OCI-LY7 (cell line): Measurements from ENCODE around the gene PCBP3. TPM values are rescaled to one million over a fixed set of nuclear protein-coding genes. Genes with fewer than 3 reads are reported as not detected.
"Not testable (repeated sequence)": the region's sequence is repeated elsewhere in the genome, so short reads cannot be mapped to it uniquely, and the experiment has no call there.

Source experiments
- BruUV-seq: library from RNA; stranded (reverse); fragments of 400-500 nt; replicated peaks from 2 replicates; lab custom pipeline; 2021; lab: Mats Ljungman, UMichigan
- CTCF ChIA-PET: fragments of 300-600 bp; sonication (Branson Sonifier 250); formaldehyde crosslinking; loops from one replicate; lab custom pipeline; 2022; ENCODE audit warnings: antibody characterized with exemption; ENCODE audit not compliant: unreplicated experiment; lab: Charles Lee
- POLR2A ChIA-PET: fragments of 300-600 bp; sonication (Branson Sonifier 250); formaldehyde crosslinking; loops from one replicate; lab custom pipeline; 2022; ENCODE audit warnings: antibody characterized with exemption; lab: Charles Lee
- DNase-seq: peaks from one replicate; pipeline ENCODE4 v3.0.0-alpha.2; 2015; ENCODE audit warnings: low spot score
- H2AFZ ChIP-seq: fragments of 200-600 bp; sonication (generic), shearing (Covaris generic); 2 replicates; pipeline ENCODE4 v1.6.1; 2014; ENCODE audit warnings: mild to moderate bottlenecking, antibody characterized with exemption, low read length, moderate library complexity
- H3K27ac ChIP-seq: fragments of 200-600 bp; sonication (generic); 2 replicates; pipeline ENCODE4 v1.5.1; 2014; ENCODE audit warnings: mixed run types, low read depth, mild to moderate bottlenecking, moderate library complexity, low read length, inconsistent platforms; ENCODE audit not compliant: poor library complexity, severe bottlenecking
- H3K36me3 ChIP-seq: fragments of 200-600 bp; sonication (generic); 2 replicates; pipeline ENCODE4 v1.6.1; 2014; ENCODE audit warnings: mild to moderate bottlenecking, antibody characterized with exemption, low read length, moderate library complexity, mixed read lengths; ENCODE audit not compliant: insufficient read depth
- H3K4me1 ChIP-seq: fragments of 200-600 bp; sonication (generic); 2 replicates; pipeline ENCODE4 v1.5.1; 2014; ENCODE audit warnings: mild to moderate bottlenecking, low read length; ENCODE audit not compliant: insufficient read depth, poor library complexity, severe bottlenecking
- H3K4me2 ChIP-seq: fragments of 200-600 bp; sonication (generic); 2 replicates; pipeline ENCODE4 v1.6.1; 2014; ENCODE audit warnings: mild to moderate bottlenecking, low read length
- H3K4me3 ChIP-seq: fragments of 200-600 bp; sonication (generic); 2 replicates; pipeline ENCODE4 v1.5.1; 2014; ENCODE audit warnings: mild to moderate bottlenecking, low read depth, low read length; ENCODE audit not compliant: poor library complexity, severe bottlenecking
- H3K79me2 ChIP-seq: fragments of 200-600 bp; sonication (generic); 2 replicates; pipeline ENCODE4 v1.6.1; 2016; ENCODE audit warnings: low read depth, mild to moderate bottlenecking, low read length, moderate library complexity, mixed read lengths; ENCODE audit not compliant: insufficient read depth
- H3K9me2 ChIP-seq: fragments of 200-600 bp; sonication (generic); 2 replicates; pipeline ENCODE4 v1.6.1; 2016; ENCODE audit warnings: mild to moderate bottlenecking, low read length, mixed read lengths; ENCODE audit not compliant: insufficient read depth
- H3K9me3 ChIP-seq: fragments of 200-600 bp; sonication (generic); 2 replicates; pipeline ENCODE4 v1.6.1; 2014; ENCODE audit warnings: mild to moderate bottlenecking, mixed run types, low read length, mixed read lengths
- H4K20me1 ChIP-seq: fragments of 200-600 bp; sonication (generic); 2 replicates; pipeline ENCODE4 v1.6.1; 2014; ENCODE audit warnings: mild to moderate bottlenecking, antibody characterized with exemption, low read length, moderate library complexity, mixed read lengths; ENCODE audit not compliant: insufficient read depth
- EZH2phosphoT487 ChIP-seq: fragments of 200-600 bp; sonication (generic); IDR thresholded peaks from 2 replicates; pipeline ENCODE4 v1.6.1; 2018; ENCODE audit warnings: low read depth, borderline replicate concordance, mild to moderate bottlenecking, mixed run types, antibody characterized with exemption, low read length, moderate library complexity, mixed read lengths
- intact Hi-C: fragments of 100-400 bp; cut with micrococcal nuclease; formaldehyde crosslinking; loops from one replicate; pipeline ENCODE4 v1.10.0; 2022; ENCODE audit not compliant: unreplicated experiment
- total RNA-seq, 2 experiments: library from RNA; depleted of rRNA in 1 of 2; stranded (reverse); fragments of >200 nt in 1 of 2; shearing (Covaris generic) in 1 of 2; gene quantifications; 2 replicates each; pipeline ENCODE4 v1.2.3, GENCODE V29; 2014 to 2022
- TF ChIP-seq, protein P1 (sequence below): fragments of 200-600 bp; sonication (generic); conservative IDR thresholded peaks from 2 replicates; pipeline ENCODE4 v1.5.1; 2014; ENCODE audit warnings: mild to moderate bottlenecking, antibody characterized with exemption, low read length, moderate library complexity, mixed read lengths

Gene PCBP3
- total RNA-seq, 2 experiments from 2014 or later: 0.61 TPM; not detected in 1

DNA sequence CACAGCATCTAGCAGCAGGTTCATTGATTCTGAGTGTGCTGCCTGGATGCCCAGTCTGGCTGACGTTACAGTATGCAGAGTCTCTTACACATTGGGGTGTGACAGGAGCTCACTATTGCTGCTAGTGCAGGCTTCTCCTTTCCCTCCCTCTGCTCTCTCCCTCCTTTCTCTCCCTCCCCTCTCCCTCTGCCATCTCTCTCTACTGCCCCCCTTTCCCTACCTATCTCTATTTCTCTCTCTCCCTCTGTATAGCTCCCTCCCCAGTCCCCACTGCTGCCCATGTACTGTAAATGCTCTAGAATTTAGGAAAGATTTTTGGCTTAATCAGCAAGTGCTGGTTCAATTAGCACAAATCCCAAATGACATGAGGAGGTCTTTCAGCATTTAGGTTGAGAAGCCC is 62.8 kb downstream of the PCBP3 start:
- no peak for TF ChIP-seq EZH2phosphoT487
- TF ChIP-seq, protein P1, sequence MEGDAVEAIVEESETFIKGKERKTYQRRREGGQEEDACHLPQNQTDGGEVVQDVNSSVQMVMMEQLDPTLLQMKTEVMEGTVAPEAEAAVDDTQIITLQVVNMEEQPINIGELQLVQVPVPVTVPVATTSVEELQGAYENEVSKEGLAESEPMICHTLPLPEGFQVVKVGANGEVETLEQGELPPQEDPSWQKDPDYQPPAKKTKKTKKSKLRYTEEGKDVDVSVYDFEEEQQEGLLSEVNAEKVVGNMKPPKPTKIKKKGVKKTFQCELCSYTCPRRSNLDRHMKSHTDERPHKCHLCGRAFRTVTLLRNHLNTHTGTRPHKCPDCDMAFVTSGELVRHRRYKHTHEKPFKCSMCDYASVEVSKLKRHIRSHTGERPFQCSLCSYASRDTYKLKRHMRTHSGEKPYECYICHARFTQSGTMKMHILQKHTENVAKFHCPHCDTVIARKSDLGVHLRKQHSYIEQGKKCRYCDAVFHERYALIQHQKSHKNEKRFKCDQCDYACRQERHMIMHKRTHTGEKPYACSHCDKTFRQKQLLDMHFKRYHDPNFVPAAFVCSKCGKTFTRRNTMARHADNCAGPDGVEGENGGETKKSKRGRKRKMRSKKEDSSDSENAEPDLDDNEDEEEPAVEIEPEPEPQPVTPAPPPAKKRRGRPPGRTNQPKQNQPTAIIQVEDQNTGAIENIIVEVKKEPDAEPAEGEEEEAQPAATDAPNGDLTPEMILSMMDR: no peak
- Histone ChIP-seq H3K36me3 (no peaks in the 10 kb centered on the region), H4K20me1 (no peaks in the 10 kb centered on the region), H3K4me1 (no peaks in the 10 kb centered on the region), H3K27ac (no peak overlapping the region), H3K4me3 (no peak overlapping the region), H3K9me3 (no peaks in the 10 kb centered on the region), H3K9me2 (no peaks in the 10 kb centered on the region), H3K79me2 (no peaks in the 10 kb centered on the region), H3K4me2 (no peak overlapping the region), H2AFZ (no peak overlapping the region)
- ChIA-PET POLR2A (no interaction called here), CTCF (no interaction called here)
- BruUV-seq: no TSS peak
- no peak for DNase-seq
- intact Hi-C loops: no loop called here

DNA sequence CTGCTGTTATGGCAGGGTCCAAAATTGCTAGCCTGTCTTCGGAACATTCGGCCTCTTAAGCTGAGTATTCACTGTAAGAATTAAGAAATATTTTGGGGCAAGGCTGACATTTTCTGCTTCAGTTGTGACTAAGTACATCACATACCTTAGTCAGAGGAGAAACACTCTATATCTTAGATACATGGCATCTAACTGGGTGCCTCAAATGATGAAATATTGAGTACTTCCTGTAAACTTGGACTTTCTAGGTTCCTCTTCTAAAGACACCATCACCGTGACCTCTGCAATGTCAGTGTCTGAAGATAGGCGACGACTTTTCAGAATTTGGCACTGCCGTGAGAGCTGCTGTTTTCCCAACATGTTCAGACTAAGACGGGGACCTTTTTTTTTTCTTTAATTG is 65.6 kb downstream of the PCBP3 start:
- CTCF ChIA-PET: no interaction called here
- Histone ChIP-seq H3K79me2 (no peaks in the 10 kb centered on the region), H3K4me1 (no peaks in the 10 kb centered on the region), H3K4me3 (no peak overlapping the region), H3K27ac (no peak overlapping the region), H3K9me2 (no peaks in the 10 kb centered on the region), H3K4me2 (no peak overlapping the region), H3K9me3 (no peaks in the 10 kb centered on the region), H4K20me1 (no peaks in the 10 kb centered on the region), H2AFZ (no peak overlapping the region), H3K36me3 (no peaks in the 10 kb centered on the region)
- DNase-seq: no peak
- no TSS peak for BruUV-seq
- TF ChIP-seq, protein P1: no peak
- TF ChIP-seq EZH2phosphoT487: no peak
- intact Hi-C loops: no loop called here
- POLR2A ChIA-PET: no interaction called here

DNA sequence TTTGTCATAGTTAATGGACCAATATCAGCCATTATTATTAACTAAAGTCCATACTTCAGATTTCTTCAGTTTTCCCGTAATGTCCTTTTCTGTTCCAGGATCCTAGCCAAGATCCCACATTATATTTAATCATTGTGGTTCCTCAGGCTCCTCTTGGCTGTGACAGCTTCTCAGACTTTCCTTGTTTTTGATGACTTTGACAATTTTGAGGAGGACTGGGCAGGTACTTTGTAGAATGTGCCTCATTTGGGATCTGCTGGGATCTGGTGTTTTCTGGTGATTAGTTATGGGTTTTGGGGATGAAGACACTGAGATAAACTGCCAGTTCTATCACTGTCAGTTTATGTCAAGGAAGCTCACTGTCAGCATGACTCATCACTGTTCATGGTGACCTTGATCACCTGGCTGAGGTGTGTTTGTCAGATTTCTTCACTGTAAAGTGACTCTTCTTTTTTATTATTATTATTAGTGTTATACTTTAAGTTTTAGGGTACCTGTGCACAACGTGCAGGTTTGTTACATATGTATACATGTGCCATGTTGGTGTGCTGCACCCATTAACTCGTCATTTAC is 66.3 kb downstream of the PCBP3 start:
- CTCF ChIA-PET: no interaction called here
- H2AFZ ChIP-seq: no peak overlapping the region

DNA sequence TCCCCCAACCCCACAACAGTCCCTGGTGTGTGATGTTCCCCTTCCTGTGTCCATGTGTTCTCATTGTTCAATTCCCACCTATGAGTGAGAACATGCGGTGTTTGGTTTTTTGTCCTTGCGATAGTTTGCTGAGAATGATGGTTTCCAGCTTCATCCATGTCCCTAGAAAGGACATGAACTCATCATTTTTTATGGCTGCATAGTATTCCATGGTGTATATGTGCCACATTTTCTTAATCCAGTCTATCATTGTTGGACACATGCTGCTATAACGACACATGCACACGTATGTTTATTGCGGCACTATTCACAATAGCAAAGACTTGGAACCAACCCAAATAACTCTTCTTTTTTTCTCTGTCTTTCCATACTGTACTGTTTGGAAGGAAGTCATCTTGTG is 66.8 kb downstream of the PCBP3 start:
- intact Hi-C loops, CTCF ChIA-PET, H4K20me1 ChIP-seq, H3K79me2 ChIP-seq, H3K36me3 ChIP-seq, DNase-seq, H3K27ac ChIP-seq, H3K4me2 ChIP-seq, POLR2A ChIA-PET, H3K9me3 ChIP-seq, H2AFZ ChIP-seq, H3K9me2 ChIP-seq, BruUV-seq, H3K4me3 ChIP-seq, H3K4me1 ChIP-seq: not testable (repeated sequence)

More for the DNA sequence above, 66.3 kb downstream of the PCBP3 start:
- DNase-seq: no peak
- Histone ChIP-seq H3K27ac (no peak overlapping the region), H4K20me1 (no peaks in the 10 kb centered on the region), H3K9me2 (no peaks in the 10 kb centered on the region), H3K36me3 (no peaks in the 10 kb centered on the region), H3K79me2 (no peaks in the 10 kb centered on the region), H3K9me3 (no peaks in the 10 kb centered on the region), H3K4me2 (no peak overlapping the region), H3K4me3 (no peak overlapping the region), H3K4me1 (no peaks in the 10 kb centered on the region)
- POLR2A ChIA-PET: no interaction called here
- intact Hi-C loops: no loop called here
- TF ChIP-seq EZH2phosphoT487: no peak
- TF ChIP-seq, protein P1: no peak
- BruUV-seq: no TSS peak
